Activated T-cell treated with anti-CD3 and anti-CD28 coated beads for 48 hours (primary cell): ENCODE measurements around the gene DOK3.

Source experiments
- DNase-seq: peaks from one replicate; pipeline ENCODE4 v3.0.0-alpha.2; 2020; ENCODE audit warnings: low read depth

Gene DOK3, protein sequence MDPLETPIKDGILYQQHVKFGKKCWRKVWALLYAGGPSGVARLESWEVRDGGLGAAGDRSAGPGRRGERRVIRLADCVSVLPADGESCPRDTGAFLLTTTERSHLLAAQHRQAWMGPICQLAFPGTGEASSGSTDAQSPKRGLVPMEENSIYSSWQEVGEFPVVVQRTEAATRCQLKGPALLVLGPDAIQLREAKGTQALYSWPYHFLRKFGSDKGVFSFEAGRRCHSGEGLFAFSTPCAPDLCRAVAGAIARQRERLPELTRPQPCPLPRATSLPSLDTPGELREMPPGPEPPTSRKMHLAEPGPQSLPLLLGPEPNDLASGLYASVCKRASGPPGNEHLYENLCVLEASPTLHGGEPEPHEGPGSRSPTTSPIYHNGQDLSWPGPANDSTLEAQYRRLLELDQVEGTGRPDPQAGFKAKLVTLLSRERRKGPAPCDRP

GRCh38 chr5:177509381-177509951, at the start of gene DOK3:
DOK3 (minus strand) TSS chr5:177509826; CDS start chr5:177509540, 286 bp downstream.
- no peak for DNase-seq

- no peak for DNase-seq
Observed at GRCh38 chr5:177557796-177558195, 48.2 kb upstream of the DOK3 start.

- DNase-seq = no peak
Observed at GRCh38 chr5:177557041-177557647, 47.5 kb upstream of the DOK3 start.

DNA sequence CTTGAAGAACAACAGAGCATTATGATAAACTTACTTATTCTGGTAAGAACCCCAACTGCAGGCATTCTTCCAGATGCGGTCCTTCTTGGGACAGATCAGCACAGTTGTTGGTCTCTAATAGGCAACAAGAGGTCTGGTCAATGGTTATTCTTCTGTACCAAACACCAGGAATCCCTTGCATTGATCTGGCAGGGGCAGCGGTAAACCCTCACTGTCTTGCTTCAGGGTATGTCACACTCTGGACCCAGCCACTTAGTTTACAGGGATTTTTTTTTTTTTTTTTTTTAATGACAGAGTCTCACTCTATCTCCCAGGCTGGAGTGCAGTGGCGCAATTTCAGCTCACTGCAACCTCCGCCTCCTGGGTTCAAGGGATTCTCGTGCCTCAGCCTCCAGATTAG, 46.0 kb upstream of the DOK3 start:
- no peak for DNase-seq

DNA sequence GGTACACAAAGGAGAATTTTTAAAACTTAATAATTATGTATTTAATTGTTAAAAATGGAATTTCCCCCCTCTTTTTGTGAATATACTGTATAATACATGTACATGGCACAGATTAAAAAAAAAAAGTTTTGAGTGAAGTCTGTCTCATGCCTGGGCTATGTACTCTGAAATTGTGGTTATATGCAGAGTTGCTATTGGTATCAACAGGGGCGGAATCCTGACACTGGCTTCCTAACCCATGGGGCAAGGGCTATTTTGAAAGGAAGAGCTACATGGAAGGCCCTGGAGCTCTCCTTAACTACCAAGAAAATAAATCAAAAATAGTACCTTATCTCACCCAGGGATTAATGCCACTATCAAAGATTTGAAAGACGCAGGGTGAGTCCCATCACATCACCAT, 45.6 kb upstream of the DOK3 start:
- DNase-seq = no peak

DNA sequence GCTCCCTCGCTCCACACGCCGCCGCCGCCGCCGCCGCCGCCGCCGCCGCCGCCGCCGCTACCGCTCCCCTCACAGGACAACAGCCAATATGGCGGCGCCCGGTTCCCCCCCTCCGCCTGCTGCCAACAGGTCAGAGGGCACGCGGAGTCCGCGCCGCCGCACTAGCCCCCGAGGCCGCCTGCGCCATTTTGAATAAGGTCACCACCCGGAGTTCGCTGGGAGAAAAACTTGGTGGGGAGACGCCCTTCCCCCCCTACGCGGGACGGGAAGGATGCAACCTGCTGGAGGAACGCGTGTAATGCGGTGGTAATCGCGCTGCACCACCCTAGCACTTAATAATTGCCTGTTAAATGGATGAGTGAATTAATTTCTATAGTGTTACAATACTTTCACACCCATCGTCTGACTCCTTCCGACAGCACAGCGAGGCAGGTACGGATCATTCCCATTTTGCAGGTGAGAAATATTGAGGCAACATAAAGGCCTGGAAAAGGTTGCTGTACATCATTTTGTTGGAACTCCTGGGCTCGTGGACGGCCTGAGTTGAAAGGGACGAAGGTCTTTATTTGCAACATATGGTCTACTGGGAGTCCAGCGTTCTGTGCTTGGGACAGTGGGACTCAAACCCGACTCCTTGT, 45.0 kb upstream of the DOK3 start, which contains the start of gene FAM193B:
FAM193B (minus strand) TSS at position 90 of the 638 bp plus-strand sequence. CDS start 105 bp downstream, outside the sequence.
- DNase-seq = peak; percentile 95

GRCh38 chr5:177553671-177554429, 44.2 kb upstream of the DOK3 start:
- DNase-seq = peak; percentile 45

DNA sequence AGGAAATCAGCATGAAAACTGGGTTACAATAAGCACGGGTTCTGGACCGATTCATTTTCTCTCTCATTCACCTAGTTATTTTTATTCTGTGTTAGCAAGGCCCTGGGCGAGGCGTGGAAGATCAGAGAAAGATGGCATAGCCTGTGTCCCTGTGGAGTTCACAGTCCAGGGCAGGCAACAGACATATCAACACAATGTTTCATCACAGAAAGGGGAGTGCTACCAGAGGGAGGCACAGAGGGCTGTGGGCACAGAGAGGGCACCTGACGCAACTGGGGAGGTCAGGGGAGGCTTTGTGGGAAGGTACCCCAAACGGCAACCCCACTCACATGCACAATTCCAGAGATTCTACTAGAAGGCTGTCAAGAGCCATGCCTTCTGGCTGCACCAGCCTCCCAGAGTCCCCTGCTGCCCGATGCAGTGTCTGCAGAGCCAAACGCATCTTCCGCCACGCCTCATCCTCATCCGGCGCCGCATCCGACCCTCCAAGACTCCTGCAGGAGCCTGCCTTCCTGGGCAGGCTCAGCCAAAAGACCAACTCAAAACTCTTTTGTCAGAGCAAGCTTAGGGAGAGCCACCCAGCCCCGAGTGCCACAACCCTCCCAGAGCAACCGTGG, 43.3 kb upstream of the DOK3 start:
- DNase-seq = no peak

DNA sequence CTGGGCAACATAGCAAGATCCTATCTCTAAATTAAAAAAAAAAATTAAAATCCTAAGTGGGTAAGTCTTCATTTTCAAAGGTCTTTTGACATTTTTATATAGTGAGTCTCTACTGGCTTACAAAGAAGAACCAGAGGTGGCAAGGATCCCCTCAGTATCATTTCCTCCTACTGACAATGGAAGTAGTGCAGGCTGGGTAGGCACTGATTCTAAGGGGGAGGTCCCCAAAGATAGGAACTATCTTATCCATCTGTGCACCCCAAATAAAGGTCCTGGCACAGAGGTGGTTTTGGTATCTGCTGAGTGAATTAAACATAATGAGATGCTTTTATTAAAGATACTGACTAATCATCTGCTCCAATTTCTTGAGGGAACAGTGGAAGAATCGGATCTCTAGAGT, 40.5 kb upstream of the DOK3 start:
- DNase-seq = no peak

DNA sequence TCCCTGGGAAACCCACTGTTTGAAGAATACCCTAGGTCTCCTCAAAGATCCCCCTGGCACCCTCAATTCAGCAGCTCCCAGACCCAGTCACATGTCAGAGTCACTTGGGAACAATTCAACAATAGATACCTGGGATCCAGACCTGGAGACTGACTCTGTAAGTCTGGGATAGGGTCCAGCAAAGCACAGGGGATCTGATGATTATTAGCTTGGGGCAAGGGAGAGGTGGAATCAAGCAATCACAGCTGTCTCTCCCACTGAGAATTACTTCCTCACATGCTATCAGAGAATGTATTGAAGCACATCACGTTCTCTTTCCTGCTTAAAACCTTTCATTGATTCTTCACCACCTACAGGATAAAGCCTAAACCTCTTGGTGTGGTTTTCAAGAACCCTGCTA, 38.9 kb upstream of the DOK3 start:
- DNase-seq = no peak

DNA sequence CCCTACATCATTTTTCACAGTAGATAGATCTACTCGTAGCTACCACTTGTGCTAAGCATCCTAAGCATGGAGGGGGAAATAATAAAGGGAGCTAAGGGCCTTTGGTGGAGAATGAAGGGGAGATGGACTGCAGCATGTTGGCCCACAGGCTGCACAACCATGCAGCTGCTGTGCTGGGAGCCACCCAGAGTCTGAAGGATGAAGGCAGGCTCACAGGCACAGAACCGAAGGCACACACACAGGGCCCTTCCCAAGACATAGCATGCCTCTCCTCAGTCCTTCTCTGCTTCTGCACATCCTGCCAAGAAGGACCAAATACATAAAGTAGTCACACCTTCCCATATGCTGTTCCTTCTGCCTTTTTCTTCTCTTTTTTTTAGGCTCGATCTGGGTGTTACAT, 38.1 kb upstream of the DOK3 start:
- no peak for DNase-seq

DNA sequence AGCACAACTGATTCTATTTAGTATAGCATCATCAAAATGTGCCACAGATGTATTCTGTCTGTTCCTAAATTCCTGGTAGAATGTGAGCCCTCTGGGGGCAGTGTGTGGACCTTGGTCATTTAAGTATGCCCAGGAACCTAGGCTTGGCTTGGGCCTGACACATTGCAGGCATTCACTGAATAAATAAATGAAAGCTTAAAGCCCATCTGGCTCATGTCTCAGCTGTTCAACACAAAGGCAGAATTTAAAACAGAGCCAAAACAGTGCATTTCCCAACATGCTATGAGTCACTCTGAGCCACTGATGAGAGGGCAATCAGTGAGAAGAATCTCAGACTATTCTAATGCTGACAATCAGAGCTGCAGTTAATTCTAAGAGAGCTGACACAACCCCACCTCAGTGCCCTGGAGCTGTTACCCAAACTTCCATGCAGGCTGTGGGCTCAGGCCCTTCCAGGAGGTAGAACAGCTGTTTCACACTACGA, 36.7 kb upstream of the DOK3 start:
- no peak for DNase-seq

DNA sequence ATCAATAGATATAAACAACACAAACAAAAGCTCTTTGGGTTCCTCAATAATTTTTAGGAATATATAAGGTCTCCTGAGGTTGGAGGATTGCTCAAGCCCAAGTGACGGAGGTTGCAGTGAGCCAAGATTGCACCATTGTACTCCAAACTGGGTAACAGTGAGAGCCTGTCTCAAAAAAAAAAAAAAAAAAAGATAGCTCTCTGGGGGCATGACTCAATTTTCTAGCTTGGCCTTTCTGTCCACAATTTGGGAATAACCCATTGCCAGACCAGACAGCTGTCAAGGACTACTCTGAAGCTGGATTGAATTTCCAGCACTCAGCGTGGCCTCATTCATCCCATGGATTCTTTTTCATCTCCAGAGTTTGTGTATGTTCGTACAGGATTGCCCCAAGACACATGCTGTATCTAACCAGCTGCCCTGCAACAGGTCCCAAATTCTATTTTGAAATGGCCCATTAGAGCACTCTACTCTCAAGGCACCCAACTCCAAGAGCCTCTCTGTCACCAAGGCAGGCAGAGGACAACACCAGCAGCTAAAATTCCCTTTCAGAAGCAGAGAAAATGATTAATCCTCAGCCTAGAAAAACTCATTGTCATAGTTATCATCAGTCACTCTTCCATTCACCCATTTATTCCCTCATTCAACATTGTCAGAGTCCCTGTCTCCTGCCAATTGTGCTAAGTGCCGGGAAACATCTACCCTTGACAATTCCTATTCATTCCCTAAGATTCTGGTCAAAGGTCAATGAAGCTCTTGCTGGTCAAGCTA, 36.0 kb upstream of the DOK3 start:
- DNase-seq = no peak

- no peak for DNase-seq
Observed at GRCh38 chr5:177542816-177543465, 33.3 kb upstream of the DOK3 start.

- no peak for DNase-seq
Observed at GRCh38 chr5:177540438-177540837, 30.8 kb upstream of the DOK3 start.

DNA sequence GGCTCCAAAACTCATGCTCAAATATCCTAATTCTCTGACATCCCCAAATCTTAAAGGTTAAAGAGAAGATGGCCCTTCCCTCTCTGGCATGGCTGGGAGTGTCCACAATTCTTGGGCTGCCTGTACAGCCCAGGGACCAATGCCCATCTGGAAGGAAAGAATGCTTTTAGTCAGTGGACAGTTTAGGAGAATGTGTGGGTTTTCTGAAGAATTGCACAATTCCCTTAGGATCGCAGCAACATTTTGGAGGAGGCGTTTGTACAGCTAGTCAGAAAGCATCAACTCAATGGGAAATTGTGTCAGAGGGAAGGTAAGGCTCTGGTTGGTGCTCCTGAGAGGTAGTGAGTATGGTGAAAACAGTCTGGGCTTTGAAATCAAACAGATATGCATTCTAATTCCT, 29.8 kb upstream of the DOK3 start:
- DNase-seq = no peak

- no peak for DNase-seq
Observed at GRCh38 chr5:177538876-177539275, 29.2 kb upstream of the DOK3 start.

GRCh38 chr5:177537389-177538361, 28.0 kb upstream of the DOK3 start:
- no peak for DNase-seq

GRCh38 chr5:177536386-177536785, 26.8 kb upstream of the DOK3 start:
- DNase-seq = no peak
